ENCODE measurements around the gene CACNG1.

Gene CACNG1

DNA sequence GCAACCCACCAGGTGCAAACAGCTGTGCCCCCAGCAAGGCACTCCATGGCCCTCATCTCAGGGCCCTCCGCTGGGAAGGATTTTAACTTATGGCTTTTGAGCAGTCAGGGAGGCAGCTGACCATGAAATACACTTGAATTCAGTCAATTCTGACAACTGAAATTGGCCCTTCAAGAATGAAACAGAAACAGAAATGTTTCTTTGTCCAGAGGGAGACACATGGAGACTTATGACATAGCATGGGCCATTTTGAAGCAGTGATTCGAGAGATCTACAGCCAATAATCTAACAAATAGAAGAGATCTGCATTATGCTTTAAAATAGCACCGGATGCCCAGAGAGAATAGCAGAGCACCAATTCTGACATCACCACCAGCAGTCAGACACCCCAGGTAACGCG is 7.5 kb downstream of the CACNG1 start:
- TF ChIP-seq, protein P1, sequence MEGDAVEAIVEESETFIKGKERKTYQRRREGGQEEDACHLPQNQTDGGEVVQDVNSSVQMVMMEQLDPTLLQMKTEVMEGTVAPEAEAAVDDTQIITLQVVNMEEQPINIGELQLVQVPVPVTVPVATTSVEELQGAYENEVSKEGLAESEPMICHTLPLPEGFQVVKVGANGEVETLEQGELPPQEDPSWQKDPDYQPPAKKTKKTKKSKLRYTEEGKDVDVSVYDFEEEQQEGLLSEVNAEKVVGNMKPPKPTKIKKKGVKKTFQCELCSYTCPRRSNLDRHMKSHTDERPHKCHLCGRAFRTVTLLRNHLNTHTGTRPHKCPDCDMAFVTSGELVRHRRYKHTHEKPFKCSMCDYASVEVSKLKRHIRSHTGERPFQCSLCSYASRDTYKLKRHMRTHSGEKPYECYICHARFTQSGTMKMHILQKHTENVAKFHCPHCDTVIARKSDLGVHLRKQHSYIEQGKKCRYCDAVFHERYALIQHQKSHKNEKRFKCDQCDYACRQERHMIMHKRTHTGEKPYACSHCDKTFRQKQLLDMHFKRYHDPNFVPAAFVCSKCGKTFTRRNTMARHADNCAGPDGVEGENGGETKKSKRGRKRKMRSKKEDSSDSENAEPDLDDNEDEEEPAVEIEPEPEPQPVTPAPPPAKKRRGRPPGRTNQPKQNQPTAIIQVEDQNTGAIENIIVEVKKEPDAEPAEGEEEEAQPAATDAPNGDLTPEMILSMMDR (IDR thresholded peaks at IDR 0.05; ENCODE audit: insufficient read depth, low read length, poor library complexity, severe bottlenecking) = no peak
- H3K27me3 ChIP-seq (replicated peaks; ENCODE audit: control insufficient read depth, insufficient read depth, low read length) = no peaks in the 10 kb centered on the region
- no peaks in the 10 kb centered on the region for H3K36me3 ChIP-seq (ENCODE audit: control insufficient read depth, insufficient read depth, low read length)
- DNase-seq (ENCODE audit: extremely low read depth, insufficient read length) = no peak
- H3K4me3 ChIP-seq (replicated peaks; ENCODE audit: low read depth, low read length) = no peak overlapping the region

DNA sequence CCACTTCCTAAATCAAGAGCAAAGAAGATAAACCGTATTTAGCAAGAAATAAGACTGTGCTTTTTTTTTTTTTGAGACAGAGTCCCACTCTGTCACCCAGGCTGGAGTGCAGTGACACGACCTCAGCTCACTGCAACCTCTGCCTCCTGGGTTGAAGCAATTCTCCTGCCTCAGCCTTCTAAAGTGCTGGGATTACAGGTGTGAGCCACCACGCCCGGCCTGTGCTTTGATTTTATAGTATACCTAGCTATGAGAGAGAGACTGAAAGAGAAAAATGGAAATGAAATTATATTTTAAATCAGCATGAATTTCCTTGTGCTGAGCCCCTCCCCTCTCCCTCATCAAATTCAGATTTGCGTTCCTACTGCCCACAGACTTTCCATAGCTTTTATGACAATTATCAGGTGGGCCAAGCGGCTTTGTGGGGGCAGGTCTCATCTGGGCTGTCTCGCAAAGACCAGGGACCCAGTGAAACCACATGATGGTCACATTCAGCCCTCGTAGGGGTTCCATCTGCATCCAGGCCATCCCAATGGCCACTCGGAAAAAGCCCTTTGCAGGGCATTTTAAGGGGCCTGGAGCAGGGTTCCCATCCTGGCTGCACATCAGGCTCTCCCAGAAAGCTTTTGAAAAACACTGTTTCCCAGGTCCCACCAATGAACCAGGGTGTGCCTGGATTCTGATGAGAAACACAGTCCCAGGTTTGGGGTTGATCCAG is 8.5 kb downstream of the CACNG1 start:
- no peak for DNase-seq (ENCODE audit: extremely low read depth, insufficient read length)

DNA sequence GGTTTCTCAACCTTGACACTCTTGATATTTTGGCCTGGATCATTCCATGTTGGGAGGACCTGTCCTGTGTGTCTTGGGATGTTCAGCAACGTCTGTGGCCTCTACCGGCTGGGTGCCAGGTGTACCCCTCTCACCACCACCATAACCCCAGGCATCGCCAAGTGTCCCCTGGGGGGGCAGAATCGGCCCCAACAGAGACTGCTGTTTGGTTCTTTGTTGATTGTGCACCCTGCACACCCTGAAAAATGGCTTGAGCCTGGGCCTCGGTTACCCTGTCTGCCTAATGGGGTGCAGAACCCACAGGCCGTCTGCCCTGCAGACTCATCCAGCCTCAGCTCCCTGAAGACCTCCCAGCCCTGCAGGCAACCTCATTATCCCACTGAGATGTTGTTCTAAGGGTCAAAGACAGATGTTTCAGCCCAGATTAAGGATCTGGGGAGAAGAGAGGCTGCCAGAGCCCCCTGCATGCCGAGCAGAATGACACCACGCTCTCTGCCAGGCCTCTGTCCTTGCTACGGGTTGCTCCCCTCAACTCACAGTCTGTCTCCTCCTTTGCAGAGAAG is 9.2 kb downstream of the CACNG1 start:
- no peak overlapping the region for H3K4me3 ChIP-seq (replicated peaks; ENCODE audit: low read depth, low read length)
- no peak for DNase-seq (ENCODE audit: extremely low read depth, insufficient read length)
- no peaks in the 10 kb centered on the region for H3K36me3 ChIP-seq (ENCODE audit: control insufficient read depth, insufficient read depth, low read length)
- TF ChIP-seq, protein P1 (IDR thresholded peaks at IDR 0.05; ENCODE audit: insufficient read depth, low read length, poor library complexity, severe bottlenecking) = no peak
- H3K27me3 ChIP-seq (replicated peaks; ENCODE audit: control insufficient read depth, insufficient read depth, low read length) = no peaks in the 10 kb centered on the region

More for the DNA sequence above, 8.5 kb downstream of the CACNG1 start:
- Histone ChIP-seq H3K4me3 (replicated peaks; ENCODE audit: low read depth, low read length) (no peak overlapping the region), H3K27me3 (replicated peaks; ENCODE audit: control insufficient read depth, insufficient read depth, low read length) (no peaks in the 10 kb centered on the region), H3K36me3 (ENCODE audit: control insufficient read depth, insufficient read depth, low read length) (no peaks in the 10 kb centered on the region)
- TF ChIP-seq, protein P1 (IDR thresholded peaks at IDR 0.05; ENCODE audit: insufficient read depth, low read length, poor library complexity, severe bottlenecking) = no peak

DNA sequence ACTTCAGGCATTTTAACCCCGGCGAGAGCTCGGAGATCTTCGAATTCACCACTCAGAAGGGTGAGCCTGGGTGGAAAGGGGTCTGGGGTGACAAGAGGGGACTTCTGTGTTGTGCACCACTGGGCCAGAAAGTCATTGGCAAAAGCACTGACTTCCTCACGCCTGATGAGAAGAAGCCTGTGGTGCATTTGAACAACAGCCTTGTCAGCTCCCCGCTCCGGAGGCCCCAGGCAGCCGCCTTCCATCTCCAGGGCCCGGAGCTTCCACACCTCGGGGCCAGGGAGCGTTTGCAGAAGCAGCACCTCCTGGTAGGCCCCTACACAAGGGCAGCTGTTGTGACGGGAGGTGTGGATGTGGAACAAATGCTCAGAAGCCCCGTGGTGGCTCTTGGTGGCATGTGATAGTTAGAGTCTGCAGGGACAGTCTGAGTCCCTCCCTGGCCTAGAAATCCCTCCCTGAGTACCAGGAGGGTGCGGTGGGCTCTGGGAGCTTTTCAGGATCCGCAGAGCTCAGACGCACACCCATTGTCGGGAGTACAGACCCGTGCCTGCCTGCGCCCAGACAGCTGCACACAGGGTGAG is 9.7 kb downstream of the CACNG1 start:
- H3K4me3 ChIP-seq (replicated peaks; ENCODE audit: low read depth, low read length) = no peak overlapping the region
- H3K36me3 ChIP-seq (ENCODE audit: control insufficient read depth, insufficient read depth, low read length) = no peaks in the 10 kb centered on the region
- no peaks in the 10 kb centered on the region for H3K27me3 ChIP-seq (replicated peaks; ENCODE audit: control insufficient read depth, insufficient read depth, low read length)
- TF ChIP-seq, protein P1 (IDR thresholded peaks at IDR 0.05; ENCODE audit: insufficient read depth, low read length, poor library complexity, severe bottlenecking) = no peak
- DNase-seq (ENCODE audit: extremely low read depth, insufficient read length) = no peak

DNA sequence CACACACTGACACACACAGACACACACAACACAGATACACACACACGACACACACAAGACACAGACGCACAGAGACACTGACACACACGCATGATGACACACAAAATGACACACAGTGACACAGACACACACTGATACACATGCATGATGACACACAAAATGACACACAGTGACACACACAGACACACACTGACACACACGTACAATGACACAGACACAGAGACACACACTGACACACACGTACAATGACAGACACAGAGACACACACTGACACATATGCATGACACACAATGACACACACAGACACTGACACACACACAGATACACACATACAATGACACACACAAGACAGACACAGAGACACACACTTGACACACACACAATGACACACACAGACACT is 10.3 kb downstream of the CACNG1 start:
- TF ChIP-seq, protein P1 (IDR thresholded peaks at IDR 0.05; ENCODE audit: insufficient read depth, low read length, poor library complexity, severe bottlenecking) = no peak
- DNase-seq (ENCODE audit: extremely low read depth, insufficient read length) = no peak

More for the DNA sequence above, 10.3 kb downstream of the CACNG1 start:
- Histone ChIP-seq H3K4me3 (replicated peaks; ENCODE audit: low read depth, low read length) (no peak overlapping the region), H3K27me3 (replicated peaks; ENCODE audit: control insufficient read depth, insufficient read depth, low read length) (no peaks in the 10 kb centered on the region), H3K36me3 (ENCODE audit: control insufficient read depth, insufficient read depth, low read length) (no peaks in the 10 kb centered on the region)

Data from GM06990 (cell line).